Osteoblast (primary cell): Measurements from ENCODE around the gene ARFGAP2. TPM values are rescaled to one million over a fixed set of nuclear protein-coding genes. Genes with fewer than 3 reads are reported as not detected.

Experiments used
- DNase-seq: peaks from one replicate; pipeline ENCODE4 v3.0.0; 2011; ENCODE audit warnings: low spot score, mixed read lengths; ENCODE audit not compliant: insufficient read length; ENCODE audit errors: missing footprints
- H2AFZ ChIP-seq: 2 replicates; pipeline ENCODE4 v1.6.0; 2011; ENCODE audit warnings: mild to moderate bottlenecking, low read length
- H3K27ac ChIP-seq: 2 replicates; pipeline ENCODE4 v1.5.1; 2011; ENCODE audit warnings: mild to moderate bottlenecking, low read depth, low read length, moderate library complexity
- H3K27me3 ChIP-seq: 2 replicates; pipeline ENCODE4 v1.6.0; 2012; ENCODE audit warnings: mild to moderate bottlenecking, control low read depth, inconsistent platforms, low read length, moderate library complexity; ENCODE audit not compliant: insufficient read depth
- H3K36me3 ChIP-seq: 2 replicates; pipeline ENCODE4 v1.5.1; 2011; ENCODE audit warnings: mild to moderate bottlenecking, low read length, control low read depth, moderate library complexity; ENCODE audit not compliant: insufficient read depth
- H3K4me1 ChIP-seq: 2 replicates; pipeline ENCODE4 v1.5.1; 2011; ENCODE audit warnings: mild to moderate bottlenecking, low read length, control low read depth, moderate library complexity; ENCODE audit not compliant: insufficient read depth
- H3K4me2 ChIP-seq: 2 replicates; pipeline ENCODE4 v1.6.0; 2011; ENCODE audit warnings: mild to moderate bottlenecking, low read length; ENCODE audit not compliant: insufficient read depth
- H3K4me3 ChIP-seq: fragments of 200-600 bp; sonication (generic); 3 replicates; pipeline ENCODE4 v1.5.1; 2012; ENCODE audit warnings: mild to moderate bottlenecking, low read length, inconsistent platforms; ENCODE audit not compliant: insufficient read depth
- H3K79me2 ChIP-seq: 2 replicates; pipeline ENCODE4 v1.6.0; 2012; ENCODE audit warnings: mild to moderate bottlenecking, low read length, control low read depth, inconsistent platforms; ENCODE audit not compliant: insufficient read depth
- H3K9me3 ChIP-seq: 2 replicates; pipeline ENCODE4 v1.5.1; 2011; ENCODE audit warnings: low read depth, low read length, control low read depth
- H4K20me1 ChIP-seq: 2 replicates; pipeline ENCODE4 v1.6.0; 2012; ENCODE audit warnings: mild to moderate bottlenecking, low read length, control low read depth; ENCODE audit not compliant: insufficient read depth
- CTCF ChIP-seq: IDR thresholded peaks from 2 replicates; pipeline ENCODE4 v1.5.1; 2011; ENCODE audit warnings: mild to moderate bottlenecking, low read depth, low read length, moderate library complexity; ENCODE audit errors: extremely low read depth
- total RNA-seq: library from RNA; depleted of rRNA; stranded (reverse); fragments of >200 nt; gene quantifications from 2 replicates; pipeline ENCODE4 v1.2.3, GENCODE V29; 2012

Gene ARFGAP2
- total RNA-seq, 1 donor, result 139 TPM

DNA sequence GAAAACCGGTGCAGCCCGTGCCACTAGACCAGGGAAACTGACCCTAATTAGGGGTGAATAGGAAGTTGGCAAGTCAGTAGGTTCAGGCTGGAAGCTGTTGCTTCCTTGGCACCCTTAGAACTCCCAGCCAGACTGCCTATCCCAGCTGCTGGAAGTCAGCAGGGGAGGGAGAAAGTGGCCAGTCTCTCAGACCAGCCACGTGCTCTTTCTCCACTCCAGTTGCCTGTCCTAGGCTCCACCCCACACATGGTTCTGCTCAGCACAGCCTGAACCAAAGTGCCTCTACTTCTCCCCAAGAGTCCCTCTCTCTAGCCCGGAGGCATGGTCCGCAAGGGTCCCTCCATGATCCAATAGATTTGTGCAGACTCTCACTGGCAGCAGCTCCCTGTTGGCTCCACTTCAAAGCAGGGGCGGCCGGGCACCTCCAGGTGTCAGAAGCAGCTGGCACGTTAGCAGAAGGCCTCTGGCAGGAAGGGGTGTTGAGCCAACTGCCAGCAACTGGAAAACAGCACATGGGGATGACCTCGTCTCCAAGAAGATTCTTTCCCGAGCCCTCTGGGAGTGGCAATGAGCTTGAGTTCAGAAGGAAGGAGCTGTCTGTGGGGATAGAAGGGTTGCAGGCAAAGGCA lies 27.7 kb downstream of the ARFGAP2 start:
- Histone ChIP-seq H3K4me3 (no peak overlapping the region), H3K36me3 (no peaks in the 10 kb centered on the region), H3K27me3 (no peaks in the 10 kb centered on the region), H3K27ac (no peak overlapping the region), H3K79me2 (no peaks in the 10 kb centered on the region), H3K4me2 (no peak overlapping the region), H4K20me1 (peaks cover 9% of the 10 kb centered on the region), H3K4me1 (peaks cover 13% of the 10 kb centered on the region), H2AFZ (no peak overlapping the region), H3K9me3 (no peaks in the 10 kb centered on the region)
- no peak for DNase-seq
- no peak for TF ChIP-seq CTCF

DNA sequence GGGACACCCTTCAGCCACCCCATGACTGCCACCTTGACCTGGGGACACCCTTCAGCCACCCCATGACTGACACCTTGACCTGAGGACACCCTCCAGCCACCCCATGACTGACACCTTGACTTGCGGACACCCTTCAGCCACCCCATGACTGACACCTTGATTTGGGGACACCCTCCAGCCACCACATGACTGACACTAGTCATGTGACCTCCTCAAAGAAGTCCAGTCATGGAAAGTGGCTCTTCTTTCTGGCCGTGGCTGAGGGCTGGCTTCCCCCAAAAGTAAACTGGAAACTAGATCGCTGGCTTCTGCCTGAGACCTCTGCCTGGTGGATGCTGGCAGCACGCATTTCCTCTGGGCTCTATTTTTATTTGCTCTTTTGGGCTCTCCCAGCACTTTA lies 28.4 kb downstream of the ARFGAP2 start:
- no peaks in the 10 kb centered on the region for H3K9me3 ChIP-seq
- no peak overlapping the region for H3K27ac ChIP-seq
- no peaks in the 10 kb centered on the region for H3K27me3 ChIP-seq
- H4K20me1 ChIP-seq, result peaks cover 5% of the 10 kb centered on the region
- H3K79me2 ChIP-seq, result no peaks in the 10 kb centered on the region
- no peak for TF ChIP-seq CTCF
- no peak overlapping the region for H2AFZ ChIP-seq
- peaks cover 7% of the 10 kb centered on the region for H3K4me1 ChIP-seq
- DNase-seq, result no peak
- H3K36me3 ChIP-seq, result no peaks in the 10 kb centered on the region
- H3K4me3 ChIP-seq, result no peak overlapping the region
- no peak overlapping the region for H3K4me2 ChIP-seq

DNA sequence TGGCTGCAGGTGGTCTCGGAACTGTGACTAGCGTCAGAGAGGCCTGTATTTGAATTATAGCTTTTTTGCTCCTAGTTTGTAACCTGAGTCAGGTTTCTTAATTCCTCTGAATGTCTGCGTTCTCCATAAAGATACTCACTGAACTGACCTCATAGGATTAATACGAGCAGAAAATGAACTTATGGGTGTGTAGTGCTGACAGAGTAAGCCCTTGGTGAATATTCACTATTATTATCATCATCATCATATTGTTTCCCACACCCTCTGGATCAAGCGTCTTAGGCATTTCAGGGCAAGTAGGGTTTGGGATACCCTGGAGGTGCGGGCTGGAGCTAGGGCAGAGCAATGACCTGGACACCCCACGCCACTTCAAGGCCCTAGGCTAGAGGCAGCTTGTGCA lies 29.0 kb downstream of the ARFGAP2 start:
- no peak for DNase-seq
- Histone ChIP-seq H3K79me2 (no peaks in the 10 kb centered on the region), H3K9me3 (no peaks in the 10 kb centered on the region), H3K27me3 (no peaks in the 10 kb centered on the region), H3K4me1 (peaks cover under 1% of the 10 kb centered on the region), H2AFZ (no peak overlapping the region), H3K4me2 (no peak overlapping the region), H3K36me3 (no peaks in the 10 kb centered on the region), H4K20me1 (peaks cover 2% of the 10 kb centered on the region), H3K4me3 (no peak overlapping the region), H3K27ac (no peak overlapping the region)
- no peak for TF ChIP-seq CTCF

GRCh38 chr11:47147250-47147649 lies 29.4 kb downstream of the ARFGAP2 start:
- no peak for DNase-seq
- no peak overlapping the region for H3K4me2 ChIP-seq
- no peaks in the 10 kb centered on the region for H3K4me1 ChIP-seq
- H3K4me3 ChIP-seq, result no peak overlapping the region
- H3K27me3 ChIP-seq, result no peaks in the 10 kb centered on the region
- no peak for TF ChIP-seq CTCF
- H3K79me2 ChIP-seq, result no peaks in the 10 kb centered on the region
- H4K20me1 ChIP-seq, result no peaks in the 10 kb centered on the region
- H3K27ac ChIP-seq, result no peak overlapping the region
- no peaks in the 10 kb centered on the region for H3K9me3 ChIP-seq
- H3K36me3 ChIP-seq, result no peaks in the 10 kb centered on the region
- H2AFZ ChIP-seq, result no peak overlapping the region
